Psoas muscle (tissue), 8 donors: ENCODE measurements around the gene PCYT1B. TPM values are rescaled to one million over a fixed set of nuclear protein-coding genes. Genes with fewer than 3 reads are reported as not detected.

ENCODE experiments used
- ATAC-seq, 4 donors: fragments of 200-7000 bp; cut with Tn5 transposase; one replicate each; pipeline ENCODE4 v1.9.1; 2020; ENCODE audit warnings: moderate library complexity in 3 of 4, mild to moderate bottlenecking in 2 of 4
- DNase-seq, 2 donors: peaks; one replicate each; pipeline ENCODE4 v3.0.0-alpha.2; 2020
- H3K27ac ChIP-seq: fragments of 200-600 bp; one replicate; pipeline ENCODE4 v1.8.0; 2022
- H3K27me3 ChIP-seq, 3 donors: fragments of 200-600 bp in 1 of 3; one replicate each; pipeline versions ENCODE4 v1.6.1 to v1.8.0; 2013 to 2022; ENCODE audit warnings: low read length in 2 of 3, mild to moderate bottlenecking in 2 of 3, moderate library complexity in 1 of 3; ENCODE audit not compliant: insufficient read depth in 3 of 3
- H3K36me3 ChIP-seq, 2 donors: fragments of 200-600 bp in 1 of 2; one replicate each; pipeline versions ENCODE4 v1.6.1 to v1.8.0; 2013 to 2022; ENCODE audit warnings: low read depth in 1 of 2, mild to moderate bottlenecking in 1 of 2, moderate library complexity in 1 of 2; ENCODE audit not compliant: insufficient read depth in 1 of 2
- H3K4me1 ChIP-seq: fragments of 200-600 bp; one replicate; pipeline ENCODE4 v1.8.0; 2022
- H3K4me3 ChIP-seq: fragments of 200-600 bp; one replicate; pipeline ENCODE4 v1.8.0; 2022; ENCODE audit warnings: mild to moderate bottlenecking
- H3K9me3 ChIP-seq: fragments of 200-600 bp; one replicate; pipeline ENCODE4 v1.8.0; 2022
- CTCF ChIP-seq: fragments of 200-600 bp; IDR thresholded peaks from one replicate; pipeline ENCODE4 v1.8.0; 2022; ENCODE audit warnings: antibody characterized with exemption
- WGBS, 3 donors: extraction: QIAGEN DNeasy Blood & Tissue Kit; methylation state at CpG; one replicate each; pipeline versions ENCODE4 v1.1.6 to v1.1.7; 2013; 5-methylcytosine and 5-hydroxymethylcytosine counted together
- intact Hi-C, 2 donors: fragments of 100-400 bp; cut with DNase I; formaldehyde crosslinking; loops; one replicate each; pipeline versions ENCODE4 v1.11.0 to v1.14.2; 2022
- polyA plus RNA-seq, 3 donors: library from polyadenylated mRNA; stranded (reverse); fragments of 200-250 nt; gene quantifications; one replicate each; pipeline ENCODE4 v1.2.3, GENCODE V29; 2013
- total RNA-seq, 4 donors: library from RNA; stranded (reverse); fragmentation: NEBNext Ultra II Directional in 2 of 4; extraction: Animal tissue kit (Norgen Biotek cat#: 25700) in 2 of 4; gene quantifications; one replicate each; pipeline versions ENCODE4 v1.2.1 to v1.2.4, GENCODE V29; 2021 to 2023
- donor health status: healthy with polysubstance abuse.
- donor health status: DM: no; HTN: no; CAD: no; lungs with moderate emphysema.
- donor health status: Bipolar disorder and iron deficiency.
- donor health status: healthy.
- donor health status: DM: yes; HTN: yes; CAD: no.
- donor health status: DM: no; HTN: no; CAD: no.
- donor health status: DM: no; HTN: no; CAD: no.
- donor health status: DM: yes; HTN: yes; CAD: no.

PCYT1B gene
- total and polyA plus RNA-seq, 7 donors: 0.01 to 0.41 (median 0.08) TPM; not detected in 2

- Histone ChIP-seq H3K27ac (no peak overlapping the region), H3K9me3 (no peaks in the 10 kb centered on the region), H3K4me3 (no peak overlapping the region), H3K27me3 (no peaks in the 10 kb centered on the region), H3K36me3 (no peaks in the 10 kb centered on the region), H3K4me1 (no peaks in the 10 kb centered on the region)
- intact Hi-C loops: no loop called here
- TF ChIP-seq CTCF: peak; percentile 21
- WGBS, 3 donors: 52 to 65% (median 57%) methylated on average over 4 of the region's 4 CpGs
- ATAC-seq: no peak
- DNase-seq: no peak
Observed at GRCh38 chrX:24515447-24515846, 131.7 kb downstream of the PCYT1B start.

- intact Hi-C loops: no loop called here
- no peak overlapping the region for H3K4me3 ChIP-seq
- 60 to 75% (median 75%) methylated on average over 5 of the region's 5 CpGs for WGBS, 3 donors
- no peak for ATAC-seq
- H3K9me3 ChIP-seq: no peaks in the 10 kb centered on the region
- no peak for DNase-seq
- no peak for TF ChIP-seq CTCF
- no peak overlapping the region for H3K27ac ChIP-seq
- H3K36me3 ChIP-seq: no peaks in the 10 kb centered on the region
- H3K4me1 ChIP-seq: no peaks in the 10 kb centered on the region
- no peaks in the 10 kb centered on the region for H3K27me3 ChIP-seq
Observed at GRCh38 chrX:24513416-24513815, 133.7 kb downstream of the PCYT1B start.

GRCh38 chrX:24508375-24508774 lies 138.8 kb downstream of the PCYT1B start:
- Histone ChIP-seq H3K36me3 (no peaks in the 10 kb centered on the region), H3K9me3 (no peaks in the 10 kb centered on the region), H3K4me1 (no peaks in the 10 kb centered on the region), H3K27me3 (no peaks in the 10 kb centered on the region), H3K27ac (no peak overlapping the region), H3K4me3 (no peak overlapping the region)
- intact Hi-C loops: no loop called here
- no peak for ATAC-seq
- WGBS, 3 donors: 83 to 97% (median 96%) methylated on average over 7 to 8 of the region's 8 CpGs
- no peak for TF ChIP-seq CTCF
- DNase-seq: no peak

Other genes with a start within 250 kb of the PCYT1B start
- 1 to 10 TPM; 1.7 to 3.2 (median 2.3) TPM for gene PDK3, start 182.1 kb downstream of the PCYT1B start, total RNA-seq
- gene PDK3, start 182.1 kb downstream of the PCYT1B start, polyA plus RNA-seq: 1 to 10 TPM in 1 of 3 donors, under 1 TPM in 2; 0.45 to 1.3 (median 0.61) TPM
- gene POLA1, start 46.6 kb upstream of the PCYT1B start, total RNA-seq: 1 to 10 TPM; 6.4 to 9.4 (median 8.6) TPM
- gene POLA1, start 46.6 kb upstream of the PCYT1B start, polyA plus RNA-seq: 1 to 10 TPM; 3.5 to 6.8 (median 3.6) TPM